ENCODE data around the gene OR51A7. TPM values are rescaled to one million over a fixed set of nuclear protein-coding genes. Genes with fewer than 3 reads are reported as not detected.
"Not testable (repeated sequence)": the region's sequence is repeated elsewhere in the genome, so short reads cannot be mapped to it uniquely, and the experiment has no call there.

OR51A7 gene
- total RNA-seq (2014; rRNA removed; shearing (Covaris generic); ENCODE audit: low replicate concordance), result not detected in 2 replicates

DNA sequence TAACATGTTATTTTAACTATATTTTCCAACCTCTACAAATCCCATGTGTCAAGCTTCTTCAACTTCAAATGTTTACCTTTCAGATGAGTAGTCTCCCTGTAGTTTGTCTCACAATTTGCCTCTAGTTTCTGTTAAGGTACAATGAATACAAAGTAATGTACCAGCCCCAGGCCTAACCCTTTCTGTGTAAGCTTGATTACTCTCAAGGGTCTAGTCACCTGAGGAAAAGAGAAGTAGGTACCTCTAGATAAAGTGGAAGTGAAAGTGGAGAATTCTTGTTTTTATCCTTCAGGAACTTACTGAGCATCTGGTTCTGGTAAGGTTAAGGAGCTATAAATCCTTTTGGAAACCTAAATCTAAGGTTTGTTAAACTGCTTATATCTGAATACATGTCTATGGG is at the start of gene OR51A7:
Gene OR51A7, plus strand, starts transcription at position 300 of the 400 bp plus-strand sequence. CDS start 3,587 bp downstream, outside the sequence.
- Histone ChIP-seq H3K27me3 (ENCODE audit: low read length) (no peaks in the 10 kb centered on the region), H3K4me2 (ENCODE audit: low read depth, low read length, poor library complexity, severe bottlenecking) (no peak within 1 kb of the TSS), H4K20me1 (ENCODE audit: insufficient read depth, low read depth, low read length) (no peaks in the 10 kb centered on the region), H3K9me2 (replicated peaks; ENCODE audit: insufficient read depth, low read length) (no peaks in the 10 kb centered on the region), H3K9me3 (ENCODE audit: low read length) (no peaks in the 10 kb centered on the region), H3K79me2 (ENCODE audit: low read length) (no peaks in the 10 kb centered on the region), H3K4me1 (ENCODE audit: low read length) (peaks cover 8% of the 10 kb centered on the region), H3K4me3 (ENCODE audit: low read length) (no peak within 1 kb of the TSS), H3K9ac (ENCODE audit: low read length) (no peak within 1 kb of the TSS), H3K27ac (ENCODE audit: low read length) (no peak within 1 kb of the TSS), H2AFZ (ENCODE audit: low read length) (no peak within 1 kb of the TSS), H3K36me3 (ENCODE audit: insufficient read depth, low read length) (no peaks in the 10 kb centered on the region)
- DNase-seq, result peak; percentile 68

DNA sequence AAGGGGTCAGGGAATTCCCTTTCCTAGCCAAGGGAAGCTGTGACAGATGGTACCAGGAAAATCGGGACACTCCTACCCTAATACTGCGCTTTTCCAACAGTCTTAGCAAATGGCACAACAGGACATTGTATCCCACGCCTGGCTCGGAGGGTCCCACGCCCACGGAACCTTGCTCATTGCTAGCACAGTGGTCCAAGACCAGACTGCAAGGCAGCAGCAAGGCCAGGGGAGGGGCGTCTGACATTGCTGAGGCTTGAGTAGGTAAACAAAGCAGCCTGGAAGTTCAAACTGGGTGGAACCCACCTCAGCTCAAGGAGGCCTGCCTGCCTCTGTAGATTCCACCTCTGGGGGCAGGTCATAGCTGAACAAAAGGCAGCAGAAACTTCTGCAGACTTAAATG is 49.3 kb upstream of the OR51A7 start:
- H3K79me2 ChIP-seq (ENCODE audit: low read length); H4K20me1 ChIP-seq (ENCODE audit: insufficient read depth, low read depth, low read length); H3K9me3 ChIP-seq (ENCODE audit: low read length); H2AFZ ChIP-seq (ENCODE audit: low read length); H3K9ac ChIP-seq (ENCODE audit: low read length); H3K27me3 ChIP-seq (ENCODE audit: low read length); H3K4me2 ChIP-seq (ENCODE audit: low read depth, low read length, poor library complexity, severe bottlenecking); DNase-seq; H3K27ac ChIP-seq (ENCODE audit: low read length); H3K9me2 ChIP-seq (replicated peaks; ENCODE audit: insufficient read depth, low read length); H3K36me3 ChIP-seq (ENCODE audit: insufficient read depth, low read length); H3K4me1 ChIP-seq (ENCODE audit: low read length); H3K4me3 ChIP-seq (ENCODE audit: low read length): not testable (repeated sequence)

DNA sequence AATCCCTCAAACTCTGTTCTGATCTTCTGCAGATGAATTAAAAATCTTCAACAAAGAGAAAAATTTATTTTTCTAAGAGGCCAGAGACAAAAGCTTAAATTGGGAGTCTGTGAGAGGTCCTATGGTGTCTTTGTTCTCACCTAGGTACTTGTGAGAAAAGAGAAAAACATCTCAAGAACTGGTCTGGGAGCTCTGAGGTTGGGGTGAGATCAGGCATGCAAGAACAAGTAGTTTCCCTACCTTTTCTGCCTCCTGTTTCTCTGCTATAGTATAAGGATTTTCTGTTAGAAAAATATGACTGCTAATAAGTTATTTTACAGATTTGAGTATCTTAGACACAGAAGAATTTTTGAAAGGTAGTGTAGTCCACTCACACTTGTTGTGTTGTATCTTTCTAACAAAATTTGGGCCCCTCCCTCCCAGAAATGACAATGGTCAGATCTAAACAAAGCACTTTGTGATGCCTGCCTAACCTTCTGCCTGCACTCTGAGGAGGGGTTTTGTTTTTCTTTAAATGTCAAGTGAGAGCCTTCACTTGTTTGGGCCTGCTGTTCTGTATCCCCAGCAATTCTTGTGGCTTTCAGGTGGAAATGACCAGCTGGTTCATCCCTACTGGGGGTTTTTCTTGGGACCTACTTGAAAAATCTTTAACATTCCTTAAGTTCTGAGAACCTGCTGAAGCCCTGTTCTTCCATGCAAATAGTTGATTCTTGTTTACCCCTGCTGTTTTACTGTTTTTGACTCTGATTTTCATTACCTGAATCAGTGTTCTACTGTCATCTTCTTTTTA is 40.9 kb upstream of the OR51A7 start:
- H3K9me2 ChIP-seq (replicated peaks; ENCODE audit: insufficient read depth, low read length), result no peaks in the 10 kb centered on the region
- no peak overlapping the region for H3K4me3 ChIP-seq (ENCODE audit: low read length)
- no peak overlapping the region for H3K9ac ChIP-seq (ENCODE audit: low read length)
- H2AFZ ChIP-seq (ENCODE audit: low read length), result no peak overlapping the region
- no peaks in the 10 kb centered on the region for H3K4me1 ChIP-seq (ENCODE audit: low read length)
- H4K20me1 ChIP-seq (ENCODE audit: insufficient read depth, low read depth, low read length), result no peaks in the 10 kb centered on the region
- no peak for DNase-seq
- H3K27me3 ChIP-seq (ENCODE audit: low read length), result no peaks in the 10 kb centered on the region
- no peaks in the 10 kb centered on the region for H3K9me3 ChIP-seq (ENCODE audit: low read length)
- H3K4me2 ChIP-seq (ENCODE audit: low read depth, low read length, poor library complexity, severe bottlenecking), result no peak overlapping the region
- H3K79me2 ChIP-seq (ENCODE audit: low read length), result no peaks in the 10 kb centered on the region
- H3K36me3 ChIP-seq (ENCODE audit: insufficient read depth, low read length), result no peaks in the 10 kb centered on the region
- H3K27ac ChIP-seq (ENCODE audit: low read length), result no peak overlapping the region

- no peak overlapping the region for H2AFZ ChIP-seq (ENCODE audit: low read length)
- H3K9me3 ChIP-seq (ENCODE audit: low read length), result no peaks in the 10 kb centered on the region
- H3K9ac ChIP-seq (ENCODE audit: low read length), result no peak overlapping the region
- H3K4me1 ChIP-seq (ENCODE audit: low read length), result no peaks in the 10 kb centered on the region
- DNase-seq, result no peak
- H3K27me3 ChIP-seq (ENCODE audit: low read length), result no peaks in the 10 kb centered on the region
- no peaks in the 10 kb centered on the region for H3K36me3 ChIP-seq (ENCODE audit: insufficient read depth, low read length)
- H4K20me1 ChIP-seq (ENCODE audit: insufficient read depth, low read depth, low read length), result no peaks in the 10 kb centered on the region
- no peak overlapping the region for H3K27ac ChIP-seq (ENCODE audit: low read length)
- no peak overlapping the region for H3K4me3 ChIP-seq (ENCODE audit: low read length)
- H3K79me2 ChIP-seq (ENCODE audit: low read length), result no peaks in the 10 kb centered on the region
- H3K4me2 ChIP-seq (ENCODE audit: low read depth, low read length, poor library complexity, severe bottlenecking), result no peak overlapping the region
- H3K9me2 ChIP-seq (replicated peaks; ENCODE audit: insufficient read depth, low read length), result no peaks in the 10 kb centered on the region
Observed at GRCh38 chr11:4863876-4864275, 39.7 kb upstream of the OR51A7 start.

DNA sequence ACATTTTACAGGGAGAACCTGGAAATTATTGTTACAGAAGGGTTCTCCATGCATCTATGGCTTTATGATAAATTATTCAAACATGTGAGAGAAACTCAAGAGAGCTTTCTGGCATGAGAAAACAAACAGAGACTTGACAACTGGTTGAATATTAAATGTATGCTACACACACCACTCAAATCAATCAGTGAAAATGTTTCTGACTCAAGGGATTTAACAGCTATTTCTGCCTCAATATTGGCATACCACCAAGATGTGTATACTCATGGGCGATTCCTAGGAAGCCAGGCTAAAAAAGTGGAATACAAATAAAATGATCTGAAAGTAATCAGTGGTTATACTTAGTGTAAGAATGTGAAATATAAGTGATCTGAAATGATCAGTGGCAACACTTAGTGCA is 37.7 kb upstream of the OR51A7 start:
- no peaks in the 10 kb centered on the region for H3K79me2 ChIP-seq (ENCODE audit: low read length)
- H2AFZ ChIP-seq (ENCODE audit: low read length), result no peak overlapping the region
- no peaks in the 10 kb centered on the region for H3K36me3 ChIP-seq (ENCODE audit: insufficient read depth, low read length)
- H3K9me2 ChIP-seq (replicated peaks; ENCODE audit: insufficient read depth, low read length), result no peaks in the 10 kb centered on the region
- H3K9me3 ChIP-seq (ENCODE audit: low read length), result no peaks in the 10 kb centered on the region
- H4K20me1 ChIP-seq (ENCODE audit: insufficient read depth, low read depth, low read length), result no peaks in the 10 kb centered on the region
- no peak for DNase-seq
- H3K4me3 ChIP-seq (ENCODE audit: low read length), result no peak overlapping the region
- no peak overlapping the region for H3K4me2 ChIP-seq (ENCODE audit: low read depth, low read length, poor library complexity, severe bottlenecking)
- H3K27ac ChIP-seq (ENCODE audit: low read length), result no peak overlapping the region
- H3K9ac ChIP-seq (ENCODE audit: low read length), result no peak overlapping the region
- H3K4me1 ChIP-seq (ENCODE audit: low read length), result no peaks in the 10 kb centered on the region
- no peaks in the 10 kb centered on the region for H3K27me3 ChIP-seq (ENCODE audit: low read length)

GRCh38 chr11:4881188-4881587 is 22.4 kb upstream of the OR51A7 start:
- H3K4me3 ChIP-seq (ENCODE audit: low read length), result no peak overlapping the region
- no peak overlapping the region for H3K4me2 ChIP-seq (ENCODE audit: low read depth, low read length, poor library complexity, severe bottlenecking)
- no peaks in the 10 kb centered on the region for H3K27me3 ChIP-seq (ENCODE audit: low read length)
- no peak overlapping the region for H3K9ac ChIP-seq (ENCODE audit: low read length)
- H3K36me3 ChIP-seq (ENCODE audit: insufficient read depth, low read length), result no peaks in the 10 kb centered on the region
- DNase-seq, result no peak
- H3K27ac ChIP-seq (ENCODE audit: low read length), result no peak overlapping the region
- no peaks in the 10 kb centered on the region for H3K9me3 ChIP-seq (ENCODE audit: low read length)
- H3K79me2 ChIP-seq (ENCODE audit: low read length), result no peaks in the 10 kb centered on the region
- no peaks in the 10 kb centered on the region for H4K20me1 ChIP-seq (ENCODE audit: insufficient read depth, low read depth, low read length)
- no peaks in the 10 kb centered on the region for H3K4me1 ChIP-seq (ENCODE audit: low read length)
- no peak overlapping the region for H2AFZ ChIP-seq (ENCODE audit: low read length)
- H3K9me2 ChIP-seq (replicated peaks; ENCODE audit: insufficient read depth, low read length), result no peaks in the 10 kb centered on the region

- H3K27ac ChIP-seq (ENCODE audit: low read length), result no peak within 1 kb of the TSS
- DNase-seq, result no peak
- H3K36me3 ChIP-seq (ENCODE audit: insufficient read depth, low read length), result no peaks in the 10 kb centered on the region
- H3K4me1 ChIP-seq (ENCODE audit: low read length), result no peaks in the 10 kb centered on the region
- no peaks in the 10 kb centered on the region for H3K79me2 ChIP-seq (ENCODE audit: low read length)
- H3K9me3 ChIP-seq (ENCODE audit: low read length), result no peaks in the 10 kb centered on the region
- H2AFZ ChIP-seq (ENCODE audit: low read length), result no peak within 1 kb of the TSS
- no peak within 1 kb of the TSS for H3K9ac ChIP-seq (ENCODE audit: low read length)
- H4K20me1 ChIP-seq (ENCODE audit: insufficient read depth, low read depth, low read length), result no peaks in the 10 kb centered on the region
- no peak within 1 kb of the TSS for H3K4me2 ChIP-seq (ENCODE audit: low read depth, low read length, poor library complexity, severe bottlenecking)
- H3K27me3 ChIP-seq (ENCODE audit: low read length), result no peaks in the 10 kb centered on the region
- no peak within 1 kb of the TSS for H3K4me3 ChIP-seq (ENCODE audit: low read length)
- no peaks in the 10 kb centered on the region for H3K9me2 ChIP-seq (replicated peaks; ENCODE audit: insufficient read depth, low read length)
Observed at GRCh38 chr11:4881860-4882500, 21.6 kb upstream of the OR51A7 start, which contains the start of gene OR51T1. OR51T1 (plus strand) TSS chr11:4881900; CDS start chr11:4881900, 0 bp downstream.

DNA sequence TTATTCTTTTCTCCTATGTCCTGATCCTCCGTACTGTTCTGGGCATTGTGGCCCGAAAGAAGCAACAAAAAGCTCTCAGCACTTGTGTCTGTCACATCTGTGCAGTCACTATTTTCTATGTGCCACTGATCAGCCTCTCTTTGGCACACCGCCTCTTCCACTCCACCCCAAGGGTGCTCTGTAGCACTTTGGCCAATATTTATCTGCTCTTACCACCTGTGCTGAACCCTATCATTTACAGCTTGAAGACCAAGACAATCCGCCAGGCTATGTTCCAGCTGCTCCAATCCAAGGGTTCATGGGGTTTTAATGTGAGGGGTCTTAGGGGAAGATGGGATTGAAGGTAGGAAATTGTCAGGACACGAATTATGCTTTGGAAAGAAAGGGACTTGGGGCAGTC is 21.0 kb upstream of the OR51A7 start:
- Histone ChIP-seq H3K36me3 (ENCODE audit: insufficient read depth, low read length) (no peaks in the 10 kb centered on the region), H3K4me3 (ENCODE audit: low read length) (no peak overlapping the region), H3K27ac (ENCODE audit: low read length) (no peak overlapping the region), H3K27me3 (ENCODE audit: low read length) (no peaks in the 10 kb centered on the region), H3K79me2 (ENCODE audit: low read length) (no peaks in the 10 kb centered on the region), H3K4me2 (ENCODE audit: low read depth, low read length, poor library complexity, severe bottlenecking) (no peak overlapping the region), H3K4me1 (ENCODE audit: low read length) (no peaks in the 10 kb centered on the region), H4K20me1 (ENCODE audit: insufficient read depth, low read depth, low read length) (no peaks in the 10 kb centered on the region), H3K9me2 (replicated peaks; ENCODE audit: insufficient read depth, low read length) (no peaks in the 10 kb centered on the region), H3K9ac (ENCODE audit: low read length) (no peak overlapping the region), H2AFZ (ENCODE audit: low read length) (no peak overlapping the region), H3K9me3 (ENCODE audit: low read length) (no peaks in the 10 kb centered on the region)
- DNase-seq, result no peak

Measured in Karpas-422 (cell line).